ENCODE results near the gene SYT15. TPM values are rescaled to one million over a fixed set of nuclear protein-coding genes. Genes with fewer than 3 reads are reported as not detected.

Gene SYT15
- total RNA-seq, 1 donor: under 0.01 TPM

Other genes with a start within 250 kb of the SYT15 start
- gene ANXA8L1, start 203.4 kb upstream of the SYT15 start, total RNA-seq (ENCODE audit: low replicate concordance): 1.2 TPM in 1 of 2 replicates, not detected in the other
- gene NPY4R, start 113.2 kb upstream of the SYT15 start, total RNA-seq (ENCODE audit: low replicate concordance): not detected in 2 replicates
- gene GPRIN2, start 22.5 kb upstream of the SYT15 start, total RNA-seq (ENCODE audit: low replicate concordance): not detected in 2 replicates

Data from fibroblast of the aortic adventitia (primary cell).